K562 (cell line): ENCODE measurements around the gene PPP1R2C. TPM values are rescaled to one million over a fixed set of nuclear protein-coding genes. Genes with fewer than 3 reads are reported as not detected.

Experiments
- ATAC-seq: fragments of 200-7000 bp; cut with Tn5 transposase; 3 replicates; pipeline ENCODE4 v1.9.1; 2020; ENCODE audit warnings: moderate library complexity
- BruUV-seq: library from RNA; stranded (reverse); fragments of 400-500 nt; replicated peaks from 2 replicates; lab custom pipeline; 2021; lab: Mats Ljungman, UMichigan
- CTCF ChIA-PET: fragments of 300-600 bp; formaldehyde crosslinking; extraction: SDS; loops from one replicate; lab custom pipeline; 2021; ENCODE audit warnings: low intra/inter-chr PET ratio; lab: Yijun Ruan, JAX
- POLR2A ChIA-PET: fragments of 300-600, 350-650 bp; sonication (Branson Sonifier 250); formaldehyde crosslinking; extraction: SDS; loops from one replicate; lab custom pipeline; 2021; ENCODE audit warnings: antibody characterized with exemption, inconsistent platforms; lab: Yijun Ruan, JAX
- DNase-seq, 4 experiments: peaks; one replicate each; pipeline versions ENCODE4 v3.0.0 to v3.0.0-alpha.2; 2011 to 2018; ENCODE audit warnings: low spot score in 3 of 4, mixed read lengths in 3 of 4; ENCODE audit errors: extremely low read depth in 1 of 4
- FAIRE-seq: peaks from 2 replicates; lab custom pipeline; 2011; peaks lifted over from hg19 to GRCh38; lab: Jason Lieb, UNC
- H2AFZ ChIP-seq: 2 replicates; pipeline ENCODE4 v1.6.0; 2011; ENCODE audit warnings: low read depth, low read length, control low read depth, inconsistent platforms
- H3K27ac ChIP-seq: fragments of 200-600 bp; 3 replicates; pipeline ENCODE4 v1.8.0; 2011; ENCODE audit warnings: low read depth, mild to moderate bottlenecking, control low read depth, inconsistent platforms, low read length, moderate library complexity, mixed read lengths; ENCODE audit errors: extremely low read depth
- H3K27me3 ChIP-seq, 2 experiments: fragments of 300-600 bp in 1 of 2; 2 replicates in 1 of 2; 3 replicates in 1 of 2; pipeline versions ENCODE4 v1.6.0 to v1.8.0; 2011; ENCODE audit warnings: inconsistent platforms in 2 of 2, low read length in 2 of 2, mild to moderate bottlenecking in 1 of 2, mixed read lengths in 1 of 2, moderate library complexity in 1 of 2; ENCODE audit not compliant: control insufficient read depth in 2 of 2, insufficient read depth in 2 of 2
- H3K36me3 ChIP-seq: fragments of 300-600 bp; 3 replicates; pipeline ENCODE4 v1.8.0; 2011; ENCODE audit warnings: mild to moderate bottlenecking, low read length, inconsistent platforms; ENCODE audit not compliant: control insufficient read depth, insufficient read depth
- H3K4me1 ChIP-seq, 2 experiments: fragments of 200-600 bp in 1 of 2; replicated peaks in 1 of 2; 2 replicates in 1 of 2; 3 replicates in 1 of 2; pipeline versions ENCODE4 v1.5.1 to v1.8.0; 2011; ENCODE audit warnings: inconsistent platforms in 2 of 2, low read length in 2 of 2, mild to moderate bottlenecking in 1 of 2, mixed read lengths in 1 of 2, moderate library complexity in 1 of 2; ENCODE audit not compliant: control insufficient read depth in 2 of 2, insufficient read depth in 2 of 2
- H3K4me2 ChIP-seq: 2 replicates; pipeline ENCODE4 v1.6.1; 2011; ENCODE audit warnings: low read length, control low read depth, inconsistent platforms, mixed read lengths; ENCODE audit not compliant: insufficient read depth
- H3K4me3 ChIP-seq: fragments of 200-600 bp; sonication (generic), shearing (Covaris generic); 2 replicates; pipeline ENCODE4 v1.5.1; 2016; ENCODE audit warnings: control low read depth, inconsistent platforms
- H3K79me2 ChIP-seq: fragments of 200-600 bp; 3 replicates; pipeline ENCODE4 v1.8.0; 2011; ENCODE audit warnings: low read length, inconsistent platforms; ENCODE audit not compliant: control insufficient read depth, insufficient read depth
- H3K9ac ChIP-seq, 2 experiments: 2 replicates each; pipeline versions ENCODE4 v1.6.0 to v1.6.1; 2011; ENCODE audit warnings: low read depth in 2 of 2, low read length in 2 of 2, control low read depth in 1 of 2, inconsistent platforms in 1 of 2, mild to moderate bottlenecking in 1 of 2, mixed read lengths in 1 of 2; ENCODE audit not compliant: insufficient read depth in 1 of 2
- H3K9me1 ChIP-seq: one replicate; pipeline ENCODE4 v1.6.0; 2011; ENCODE audit warnings: inconsistent platforms, mild to moderate bottlenecking, low read length, moderate library complexity; ENCODE audit not compliant: control insufficient read depth, insufficient read depth
- H3K9me3 ChIP-seq: replicated peaks from 2 replicates; pipeline ENCODE4 v1.5.1; 2011; ENCODE audit warnings: low read depth, low read length, inconsistent platforms; ENCODE audit not compliant: control insufficient read depth, insufficient read depth
- H4K20me1 ChIP-seq: replicated peaks from 2 replicates; pipeline ENCODE4 v1.6.1; 2011; ENCODE audit warnings: low read length, inconsistent platforms, mixed read lengths; ENCODE audit not compliant: control insufficient read depth, insufficient read depth
- BRCA1 ChIP-seq, 2 experiments: fragments of 450-650 bp in 1 of 2; sonication (generic) in 1 of 2; formaldehyde crosslinking in 1 of 2; IDR thresholded peaks; 2 replicates each; pipeline versions ENCODE4 v1.5.0 to v1.6.1; 2017 to 2020; ENCODE audit warnings: mild to moderate bottlenecking in 1 of 2, missing genetic modification reagents in 1 of 2
- CBX3 ChIP-seq, 2 experiments: IDR thresholded peaks; 1 replicate in 1 of 2; 2 replicates in 1 of 2; pipeline ENCODE4 v1.6.1; 2012; ENCODE audit warnings: inconsistent platforms in 2 of 2, low read length in 2 of 2, borderline replicate concordance in 1 of 2, control low read depth in 1 of 2
- DLX4 ChIP-seq: fragments of 250-450 bp; sonication (Bioruptor Pico); IDR thresholded peaks from 2 replicates; pipeline ENCODE4 v1.6.1; 2021; ENCODE audit warnings: mild to moderate bottlenecking
- NR2C2 ChIP-seq, 2 experiments: fragments of 200-800 bp in 1 of 2; sonication (Bioruptor generic) in 1 of 2; sonication (generic) in 1 of 2; formaldehyde crosslinking in 1 of 2; IDR thresholded peaks; 2 replicates each; pipeline versions ENCODE4 v1.6.1 to v1.8.0; 2016 to 2022; ENCODE audit warnings: mild to moderate bottlenecking in 1 of 2, missing compliant biosample characterization in 1 of 2, missing genetic modification characterization in 1 of 2, missing genetic modification reagents in 1 of 2
- PHB2 ChIP-seq: fragments of 450-650 bp; IDR thresholded peaks from 2 replicates; pipeline ENCODE4 v1.6.1; 2017; ENCODE audit warnings: low read depth
- RFX5 ChIP-seq: IDR thresholded peaks from 2 replicates; pipeline ENCODE4 v1.6.1; 2011; ENCODE audit warnings: low read depth, mild to moderate bottlenecking, improper control_type of control experiment, low read length
- SIRT6 ChIP-seq: IDR thresholded peaks from one replicate; pipeline ENCODE4 v1.6.1; 2012; ENCODE audit warnings: low read depth, mild to moderate bottlenecking, control low read depth, inconsistent platforms, low read length, moderate library complexity
- SMARCC2 ChIP-seq: fragments of 450-650 bp; IDR thresholded peaks from 2 replicates; pipeline ENCODE4 v1.6.1; 2017; ENCODE audit warnings: antibody characterized with exemption, moderate library complexity, mild to moderate bottlenecking, low read depth
- TEAD2 ChIP-seq: fragments of 450-650 bp; IDR thresholded peaks from 2 replicates; pipeline ENCODE4 v1.6.1; 2016; ENCODE audit warnings: missing genetic modification characterization, control low read depth, missing compliant biosample characterization
- TRIM24 ChIP-seq, 2 experiments: fragments of 450-650 bp; IDR thresholded peaks; 2 replicates each; pipeline ENCODE4 v1.6.1; 2016
- ZC3H8 ChIP-seq: fragments of 450-650 bp; IDR thresholded peaks from 2 replicates; pipeline ENCODE4 v1.6.1; 2017
- ZNF217 ChIP-seq: sonication (generic); formaldehyde crosslinking; IDR thresholded peaks from 2 replicates; pipeline ENCODE4 v1.8.0; 2022; ENCODE audit warnings: mild to moderate bottlenecking, missing genetic modification reagents
- whole genome bisulfite sequencing: fragments of 100-300 bp; shearing (Covaris generic); methylation state at CpG from one replicate; pipeline ENCODE4 v1.1.6; 2016; ENCODE audit warnings: low coverage, mixed read lengths; ENCODE audit not compliant: insufficient coverage; ENCODE audit errors: missing lambda C conversion rate; 5-methylcytosine and 5-hydroxymethylcytosine counted together
- in situ Hi-C: fragments of 300-500 bp; cut with MboI; formaldehyde crosslinking; loops from 4 replicates; pipeline ENCODE4 v1.15.0; 2018; ENCODE audit warnings: inconsistent platforms, mixed read lengths
- intact Hi-C: fragments of 100-400 bp; cut with micrococcal nuclease; formaldehyde crosslinking; loops from 2 replicates; pipeline ENCODE4 v1.14.2; 2022
- polyA plus RNA-seq, 8 experiments: library from polyadenylated mRNA; depleted of rRNA in 4 of 8; stranded (reverse) in 5 of 8; unstranded in 3 of 8; fragments of >200 nt; fragmentation: Nextera tagmentation in 2 of 8; fragmentation: Illumina TruSeq in 1 of 8; extraction: Ambion mirVana in 2 of 8; extraction: Trizol in 1 of 8; gene quantifications; 2 replicates each; pipeline versions ENCODE4 v1.2.1 to v1.2.3, GENCODE V29; 2011 to 2014; ENCODE audit warnings: inconsistent platforms in 1 of 8, missing spikeins in 1 of 8
- total RNA-seq, 7 experiments: library from RNA; depleted of rRNA in 6 of 7; stranded (reverse); fragments of >200 nt in 6 of 7; fragmentation: Illumina TruSeq in 2 of 7; extraction: Trizol in 2 of 7; gene quantifications; 2 replicates each; pipeline versions ENCODE4 v1.2.1 to v1.2.3, GENCODE V29; 2011 to 2021; ENCODE audit warnings: low replicate concordance in 1 of 7
- TF ChIP-seq, protein P1 (sequence below): IDR thresholded peaks from 2 replicates; pipeline ENCODE4 v1.6.1; 2011; ENCODE audit not compliant: insufficient read length; ENCODE audit errors: extremely low read depth
- TF ChIP-seq, protein P2 (sequence below): sonication (generic); formaldehyde crosslinking; IDR thresholded peaks from 2 replicates; pipeline ENCODE4 v1.4.0; 2020; ENCODE audit warnings: mild to moderate bottlenecking, missing genetic modification reagents

The PPP1R2C gene
- total and polyA plus RNA-seq, 9 of the 15 experiments (the other 6 are each of a cell fraction or from before 2014, with no cell fraction given) = not detected

DNA sequence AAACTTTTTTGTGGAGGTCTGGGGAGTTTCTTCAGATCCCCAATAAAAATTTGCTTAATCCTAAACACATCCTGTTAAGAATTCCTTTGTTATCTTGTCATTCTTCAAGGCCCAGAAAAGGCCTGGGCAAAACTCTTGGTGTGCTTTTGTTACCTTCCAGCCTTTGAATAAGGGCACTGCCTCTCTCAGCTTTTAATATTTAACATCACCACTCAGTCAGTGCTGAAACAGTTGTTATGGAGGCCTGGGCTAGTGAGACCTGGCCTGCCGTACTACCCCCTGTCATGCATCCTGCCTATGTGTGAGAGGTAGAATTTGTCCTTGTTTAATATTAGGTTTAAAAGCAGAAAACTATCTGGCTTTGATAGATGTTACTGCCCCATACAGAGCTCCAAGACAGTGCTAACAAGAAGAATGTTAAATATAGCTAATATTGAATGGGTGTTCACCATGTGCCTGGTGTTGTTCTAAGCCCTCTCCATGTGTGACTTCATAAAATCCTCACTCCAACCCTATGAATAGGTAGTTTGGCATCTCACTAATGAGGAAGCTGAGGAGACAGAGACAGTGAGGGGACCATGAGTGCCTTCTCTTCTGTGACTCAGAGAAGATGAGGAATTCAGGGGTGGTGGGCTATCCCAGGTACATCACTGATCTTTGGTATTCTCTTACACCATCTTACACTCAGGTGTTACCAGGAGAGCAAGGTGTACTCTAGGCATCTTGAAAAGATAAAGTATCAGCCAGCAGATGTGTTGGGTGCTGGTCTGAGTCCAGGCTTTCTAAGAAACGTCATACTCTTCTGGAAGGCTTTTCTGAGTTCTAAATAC, 6.2 kb downstream of the PPP1R2C start (continued):
- TF ChIP-seq, protein P1, sequence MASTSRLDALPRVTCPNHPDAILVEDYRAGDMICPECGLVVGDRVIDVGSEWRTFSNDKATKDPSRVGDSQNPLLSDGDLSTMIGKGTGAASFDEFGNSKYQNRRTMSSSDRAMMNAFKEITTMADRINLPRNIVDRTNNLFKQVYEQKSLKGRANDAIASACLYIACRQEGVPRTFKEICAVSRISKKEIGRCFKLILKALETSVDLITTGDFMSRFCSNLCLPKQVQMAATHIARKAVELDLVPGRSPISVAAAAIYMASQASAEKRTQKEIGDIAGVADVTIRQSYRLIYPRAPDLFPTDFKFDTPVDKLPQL = no peak
- TF ChIP-seq NR2C2 (CRISPR knock-in tag; IDR thresholded peaks at IDR 0.05) = no peak
- no peak for TF ChIP-seq NR2C2 (tag; IDR thresholded peaks at IDR 0.05)
- no peak for TF ChIP-seq CBX3 (IDR thresholded peaks at IDR 0.05; ENCODE audit: borderline replicate concordance in 1 of 2, low read length in 2 of 2)
- TF ChIP-seq ZNF217 = no peak
- TF ChIP-seq TEAD2 (tag) = no peak
- no peak for TF ChIP-seq TRIM24 (IDR thresholded peaks at IDR 0.05)
- no peak for TF ChIP-seq SMARCC2

DNA sequence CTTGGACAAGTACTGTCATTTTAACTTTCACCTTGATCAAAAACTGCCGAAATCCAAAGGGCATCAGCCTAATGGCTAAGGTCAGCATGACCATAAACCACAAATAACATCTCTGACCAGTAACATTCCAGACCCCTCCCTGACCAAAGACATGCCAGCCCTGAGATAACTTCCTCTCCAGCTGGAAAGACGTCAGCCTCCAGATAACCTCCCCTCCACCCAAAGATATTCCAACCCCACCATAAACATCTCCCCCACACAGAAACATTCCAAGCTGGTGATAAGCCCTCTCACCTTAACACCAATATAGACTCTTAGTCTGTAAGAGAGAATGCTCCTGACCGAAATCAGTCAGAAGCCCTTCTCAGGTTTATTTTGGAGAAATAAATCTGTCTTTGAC, 7.4 kb downstream of the PPP1R2C start:
- DNase-seq (no peak), ATAC-seq (no peak), FAIRE-seq (no peak)
- Histone ChIP-seq H3K4me3 (no peak overlapping the region), H2AFZ (no peak overlapping the region), H4K20me1 (no peaks in the 10 kb centered on the region), H3K27ac (no peak overlapping the region), H3K79me2 (no peaks in the 10 kb centered on the region), H3K9me1 (no peaks in the 10 kb centered on the region), H3K4me2 (no peak overlapping the region), H3K9ac (no peak overlapping the region), H3K27me3 (no peaks in the 10 kb centered on the region), H3K4me1 (no peaks in the 10 kb centered on the region), H3K9me3 (no peaks in the 10 kb centered on the region), H3K36me3 (no peaks in the 10 kb centered on the region)
- in situ Hi-C loops = no loop called here
- intact Hi-C loops = no loop called here
- CTCF ChIA-PET = no interaction called here
- POLR2A ChIA-PET = no interaction called here
- BruUV-seq = no TSS peak
- WGBS = 0% methylated on average over 3 of the region's 3 CpGs
- no peak for TF ChIP-seq SIRT6
- TF ChIP-seq, protein P1 = no peak
- TF ChIP-seq RFX5 = no peak
- TF ChIP-seq ZC3H8 = no peak
- TF ChIP-seq BRCA1 (IDR thresholded peaks at IDR 0.05) = no peak
- no peak for TF ChIP-seq BRCA1 (CRISPR knock-in tag; IDR thresholded peaks at IDR 0.05)
- TF ChIP-seq, protein P2, sequence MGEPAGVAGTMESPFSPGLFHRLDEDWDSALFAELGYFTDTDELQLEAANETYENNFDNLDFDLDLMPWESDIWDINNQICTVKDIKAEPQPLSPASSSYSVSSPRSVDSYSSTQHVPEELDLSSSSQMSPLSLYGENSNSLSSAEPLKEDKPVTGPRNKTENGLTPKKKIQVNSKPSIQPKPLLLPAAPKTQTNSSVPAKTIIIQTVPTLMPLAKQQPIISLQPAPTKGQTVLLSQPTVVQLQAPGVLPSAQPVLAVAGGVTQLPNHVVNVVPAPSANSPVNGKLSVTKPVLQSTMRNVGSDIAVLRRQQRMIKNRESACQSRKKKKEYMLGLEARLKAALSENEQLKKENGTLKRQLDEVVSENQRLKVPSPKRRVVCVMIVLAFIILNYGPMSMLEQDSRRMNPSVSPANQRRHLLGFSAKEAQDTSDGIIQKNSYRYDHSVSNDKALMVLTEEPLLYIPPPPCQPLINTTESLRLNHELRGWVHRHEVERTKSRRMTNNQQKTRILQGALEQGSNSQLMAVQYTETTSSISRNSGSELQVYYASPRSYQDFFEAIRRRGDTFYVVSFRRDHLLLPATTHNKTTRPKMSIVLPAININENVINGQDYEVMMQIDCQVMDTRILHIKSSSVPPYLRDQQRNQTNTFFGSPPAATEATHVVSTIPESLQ (CRISPR knock-in tag) = no peak
- TF ChIP-seq DLX4 (CRISPR knock-in tag) = no peak
- TF ChIP-seq PHB2 = no peak
